Naive thymus-derived CD4-positive, alpha-beta T cell (primary cell): ENCODE data around the gene CIAPIN1. TPM values are rescaled to one million over a fixed set of nuclear protein-coding genes. Genes with fewer than 3 reads are reported as not detected.

Experiments used
- ATAC-seq: fragments of 150-1000 bp; cut with Tn5 transposase; 2 replicates; pipeline ENCODE4 v1.10.0; 2021; ENCODE audit warnings: mild to moderate bottlenecking, moderate library complexity
- CTCF ChIA-PET: fragments of 350-600 bp; sonication (Branson Sonifier 250); formaldehyde crosslinking; loops from one replicate; lab custom pipeline; 2021; ENCODE audit warnings: antibody characterized with exemption; lab: Charles Lee
- POLR2A ChIA-PET: fragments of 350-600 bp; sonication (Branson Sonifier 250); formaldehyde crosslinking; loops from one replicate; lab custom pipeline; 2021; ENCODE audit warnings: antibody characterized with exemption, inconsistent platforms; lab: Charles Lee
- DNase-seq, 9 donors: peaks; one replicate each; pipeline versions ENCODE4 v3.0.0 to v3.0.0-alpha.2; 2020 to 2022; ENCODE audit warnings: mixed read lengths in 1 of 9
- H3K27ac ChIP-seq: one replicate; pipeline ENCODE4 v1.7.0; 2013; ENCODE audit warnings: mild to moderate bottlenecking, low read depth, low read length, moderate library complexity
- H3K27me3 ChIP-seq, 2 donors: one replicate each; pipeline ENCODE4 v1.7.0; 2013; ENCODE audit warnings: low read length in 2 of 2, mild to moderate bottlenecking in 2 of 2, moderate library complexity in 2 of 2; ENCODE audit not compliant: control insufficient read depth in 2 of 2, insufficient read depth in 2 of 2
- H3K36me3 ChIP-seq, 3 experiments: 1 replicate in 2 of 3; 2 replicates in 1 of 3; pipeline ENCODE4 v1.7.0; 2013; ENCODE audit warnings: low read length in 3 of 3, mild to moderate bottlenecking in 3 of 3, moderate library complexity in 1 of 3; ENCODE audit not compliant: insufficient read depth in 3 of 3, control insufficient read depth in 2 of 3
- H3K4me1 ChIP-seq, 2 donors: one replicate each; pipeline ENCODE4 v1.7.0; 2013; ENCODE audit warnings: low read length in 2 of 2, mild to moderate bottlenecking in 2 of 2, moderate library complexity in 1 of 2; ENCODE audit not compliant: control insufficient read depth in 2 of 2, insufficient read depth in 2 of 2
- H3K4me3 ChIP-seq: 2 replicates; pipeline ENCODE4 v1.7.0; 2013; ENCODE audit warnings: mild to moderate bottlenecking, low read length
- H3K9me3 ChIP-seq, 3 experiments: 1 replicate in 2 of 3; 2 replicates in 1 of 3; pipeline ENCODE4 v1.7.0; 2013; ENCODE audit warnings: low read length in 3 of 3; ENCODE audit not compliant: control insufficient read depth in 2 of 3
- H3K27ac Mint-ChIP-seq, 9 donors: one replicate each; pipeline ENCODE4 v1.8.0; 2020 to 2022; ENCODE audit warnings: mixed read lengths in 9 of 9, mild to moderate bottlenecking in 8 of 9, moderate library complexity in 5 of 9, inconsistent platforms in 2 of 9
- H3K27me3 Mint-ChIP-seq, 5 donors: one replicate each; pipeline ENCODE4 v1.8.0; 2021 to 2022; ENCODE audit warnings: mixed read lengths in 5 of 5, mild to moderate bottlenecking in 1 of 5
- H3K36me3 Mint-ChIP-seq, 5 donors: one replicate each; pipeline ENCODE4 v1.8.0; 2020 to 2022; ENCODE audit warnings: mixed read lengths in 5 of 5, mild to moderate bottlenecking in 3 of 5, inconsistent platforms in 1 of 5
- H3K4me1 Mint-ChIP-seq, 7 donors: one replicate each; pipeline ENCODE4 v1.8.0; 2020 to 2022; ENCODE audit warnings: mixed read lengths in 7 of 7, mild to moderate bottlenecking in 3 of 7, inconsistent platforms in 1 of 7
- H3K4me3 Mint-ChIP-seq, 10 donors: one replicate each; pipeline ENCODE4 v1.8.0; 2020 to 2022; ENCODE audit warnings: mild to moderate bottlenecking in 10 of 10, mixed read lengths in 10 of 10, moderate library complexity in 6 of 10, inconsistent platforms in 2 of 10
- H3K9me3 Mint-ChIP-seq, 11 donors: one replicate each; pipeline ENCODE4 v1.8.0; 2020 to 2022; ENCODE audit warnings: mixed read lengths in 11 of 11, mild to moderate bottlenecking in 4 of 11, inconsistent platforms in 1 of 11, moderate library complexity in 1 of 11
- intact Hi-C, 2 donors: fragments of 100-400 bp; cut with micrococcal nuclease; formaldehyde crosslinking; loops; one replicate each; pipeline ENCODE4 v1.15.1; 2023
- polyA plus RNA-seq, 2 donors: library from polyadenylated mRNA; unstranded; fragments of 300-500 nt; fragmentation: Illumina TruSeq; gene quantifications; one replicate each; pipeline ENCODE4 v1.2.3, GENCODE V29; 2021
- total RNA-seq, 6 experiments: library from RNA in 5 of 6; stranded (reverse) in 5 of 6; gene quantifications; 1 replicate in 5 of 6; 2 replicates in 1 of 6; pipeline ENCODE4 v1.2.3 and lab custom pipeline; 2021 to 2026

Gene CIAPIN1
- total and polyA plus RNA-seq, 7 experiments from 2014 or later, result 33.6 to 119 (median 45.7) TPM

GRCh38 chr16:57413301-57413730 is 33.9 kb downstream of the CIAPIN1 start:
- peaks cover 8 to 23% (median 14%) of the 10 kb centered on the region in 7 donors for H3K4me1 Mint-ChIP-seq
- H3K9me3 ChIP-seq, result no peaks in the 10 kb centered on the region
- intact Hi-C loops, result no loop called here
- CTCF ChIA-PET, result interaction anchor here (0.6 to 1.1 kb wide), 2 partner anchors 26 to 113 kb away, joined by 3 read pairs; no protein-coding TSS in a partner anchor
- H3K9me3 Mint-ChIP-seq, result peaks cover 0 to 2% (median 0%) of the 10 kb centered on the region in 11 donors
- no peak overlapping the region for H3K4me3 ChIP-seq
- no peaks in the 10 kb centered on the region for H3K27me3 Mint-ChIP-seq
- H3K27me3 ChIP-seq, result no peaks in the 10 kb centered on the region
- DNase-seq (no peak), ATAC-seq (no peak)
- POLR2A ChIA-PET, result no interaction called here
- H3K36me3 ChIP-seq, result no peaks in the 10 kb centered on the region
- H3K36me3 Mint-ChIP-seq, result no peaks in the 10 kb centered on the region
- H3K4me3 Mint-ChIP-seq, result no peak overlapping the region
- no peak overlapping the region for H3K27ac ChIP-seq
- H3K4me1 ChIP-seq, result peaks cover 3 to 10% of the 10 kb centered on the region in 2 donors
- H3K27ac Mint-ChIP-seq, result no peak overlapping the region

DNA sequence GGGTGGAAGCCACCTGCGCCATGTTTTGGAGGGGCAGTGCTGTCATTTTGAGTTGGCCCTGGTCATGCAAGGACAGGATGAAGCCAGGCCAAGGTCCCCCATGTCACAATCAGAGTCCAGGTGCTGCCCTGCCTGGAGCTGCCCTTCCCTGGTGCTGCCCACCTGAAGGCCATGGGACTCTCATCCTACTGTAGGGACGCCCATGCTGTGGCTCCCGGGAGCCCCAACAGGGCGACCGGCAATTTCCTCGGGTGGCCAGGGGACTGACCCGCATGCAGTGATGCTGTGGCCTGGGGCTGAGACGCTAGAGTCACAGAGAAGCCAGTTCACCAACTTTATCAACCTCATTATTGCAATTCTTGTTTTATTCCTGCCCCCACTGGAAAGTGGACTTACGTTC is 34.6 kb downstream of the CIAPIN1 start:
- Histone ChIP-seq H3K27ac (no peak overlapping the region), H3K9me3 (no peaks in the 10 kb centered on the region), H3K4me3 (no peak overlapping the region), H3K4me1 (peaks cover 3 to 10% of the 10 kb centered on the region in 2 donors), H3K36me3 (no peaks in the 10 kb centered on the region), H3K27me3 (no peaks in the 10 kb centered on the region)
- ATAC-seq, result no peak
- Mint-ChIP-seq H3K9me3 (no peaks in the 10 kb centered on the region), H3K27ac (no peak overlapping the region), H3K36me3 (no peaks in the 10 kb centered on the region), H3K4me3 (no peak overlapping the region), H3K4me1 (peaks cover 7 to 19% (median 10%) of the 10 kb centered on the region in 7 donors), H3K27me3 (no peaks in the 10 kb centered on the region)
- CTCF ChIA-PET, result interaction anchor here (1.1 kb wide), 1 partner anchor 112 kb away, joined by 3 read pairs; no protein-coding TSS in a partner anchor
- POLR2A ChIA-PET, result no interaction called here
- no peak for DNase-seq
- intact Hi-C loops, result no loop called here

GRCh38 chr16:57411362-57411976 is 35.7 kb downstream of the CIAPIN1 start:
- no peak overlapping the region for H3K4me3 Mint-ChIP-seq
- no peaks in the 10 kb centered on the region for H3K36me3 ChIP-seq
- ATAC-seq, result no peak
- H3K9me3 ChIP-seq, result no peaks in the 10 kb centered on the region
- POLR2A ChIA-PET, result no interaction called here
- no peaks in the 10 kb centered on the region for H3K36me3 Mint-ChIP-seq
- no peaks in the 10 kb centered on the region for H3K9me3 Mint-ChIP-seq
- H3K27ac ChIP-seq, result no peak overlapping the region
- H3K27me3 ChIP-seq, result no peaks in the 10 kb centered on the region
- DNase-seq, result no peak
- peaks cover 0 to 11% (median 3%) of the 10 kb centered on the region in 7 donors for H3K4me1 Mint-ChIP-seq
- peaks cover 0 to under 1% of the 10 kb centered on the region in 2 donors for H3K4me1 ChIP-seq
- no peak overlapping the region for H3K27ac Mint-ChIP-seq
- CTCF ChIA-PET, result no interaction called here
- no peaks in the 10 kb centered on the region for H3K27me3 Mint-ChIP-seq
- intact Hi-C loops, result no loop called here
- H3K4me3 ChIP-seq, result no peak overlapping the region

GRCh38 chr16:57409870-57410587 is 37.2 kb downstream of the CIAPIN1 start:
- no peaks in the 10 kb centered on the region for H3K4me1 ChIP-seq

DNA sequence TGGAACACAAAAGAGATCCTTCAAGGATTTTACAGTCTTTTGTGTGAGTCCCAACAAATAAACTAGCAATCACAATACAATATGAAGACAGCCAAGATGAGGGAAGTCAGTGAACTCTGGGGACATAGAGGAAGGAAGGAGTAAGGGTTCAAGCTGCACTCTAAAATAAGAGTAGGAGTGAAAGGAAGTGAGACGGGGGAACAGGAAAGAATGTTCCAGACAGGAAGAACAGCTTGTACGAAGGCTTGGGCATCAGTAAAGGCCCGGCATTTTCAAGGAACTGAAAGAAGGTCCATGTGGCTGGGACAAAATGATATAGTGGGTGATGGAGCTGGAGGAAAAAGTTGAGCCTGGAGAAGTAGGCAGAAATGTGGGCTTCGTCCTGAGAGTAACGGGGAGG is 38.1 kb downstream of the CIAPIN1 start:
- Histone ChIP-seq H3K36me3 (no peaks in the 10 kb centered on the region), H3K4me3 (no peak overlapping the region), H3K4me1 (no peaks in the 10 kb centered on the region), H3K27ac (no peak overlapping the region), H3K9me3 (no peaks in the 10 kb centered on the region), H3K27me3 (no peaks in the 10 kb centered on the region)
- Mint-ChIP-seq H3K36me3 (no peaks in the 10 kb centered on the region), H3K27me3 (no peaks in the 10 kb centered on the region), H3K4me3 (no peak overlapping the region), H3K4me1 (peaks cover 0 to 14% (median 3%) of the 10 kb centered on the region in 7 donors), H3K27ac (peak overlapping the region in 3 of 9 donors; percentile 29 to 82 (median 66)), H3K9me3 (no peaks in the 10 kb centered on the region)
- ChIA-PET POLR2A (interaction anchor here (0.5 kb wide), 1 partner anchor 28 kb away, joined by 3 read pairs; no protein-coding TSS in a partner anchor), CTCF (interaction anchor here (1.3 kb wide), 1 partner anchor 9 kb away, joined by 4 read pairs; no protein-coding TSS in a partner anchor)
- intact Hi-C loops, result no loop called here
- DNase-seq (no peak), ATAC-seq (no peak)

More at GRCh38 chr16:57409870-57410587, 37.2 kb downstream of the CIAPIN1 start:
- Mint-ChIP-seq H3K4me3 (no peak overlapping the region), H3K9me3 (no peaks in the 10 kb centered on the region), H3K27me3 (no peaks in the 10 kb centered on the region), H3K36me3 (no peaks in the 10 kb centered on the region), H3K27ac (no peak overlapping the region), H3K4me1 (peaks cover 0 to 10% (median 3%) of the 10 kb centered on the region in 7 donors)
- no peak for ATAC-seq
- no peak overlapping the region for H3K4me3 ChIP-seq
- no peak overlapping the region for H3K27ac ChIP-seq
- H3K27me3 ChIP-seq, result no peaks in the 10 kb centered on the region
- H3K36me3 ChIP-seq, result no peaks in the 10 kb centered on the region
- intact Hi-C loops, result no loop called here
- ChIA-PET CTCF (interaction anchor here (1.3 kb wide), 1 partner anchor 8 kb away, joined by 4 read pairs; no protein-coding TSS in a partner anchor), POLR2A (interaction anchor here (0.5 kb wide), 1 partner anchor 27 kb away, joined by 3 read pairs; no protein-coding TSS in a partner anchor)
- H3K9me3 ChIP-seq, result no peaks in the 10 kb centered on the region
- no peak for DNase-seq

DNA sequence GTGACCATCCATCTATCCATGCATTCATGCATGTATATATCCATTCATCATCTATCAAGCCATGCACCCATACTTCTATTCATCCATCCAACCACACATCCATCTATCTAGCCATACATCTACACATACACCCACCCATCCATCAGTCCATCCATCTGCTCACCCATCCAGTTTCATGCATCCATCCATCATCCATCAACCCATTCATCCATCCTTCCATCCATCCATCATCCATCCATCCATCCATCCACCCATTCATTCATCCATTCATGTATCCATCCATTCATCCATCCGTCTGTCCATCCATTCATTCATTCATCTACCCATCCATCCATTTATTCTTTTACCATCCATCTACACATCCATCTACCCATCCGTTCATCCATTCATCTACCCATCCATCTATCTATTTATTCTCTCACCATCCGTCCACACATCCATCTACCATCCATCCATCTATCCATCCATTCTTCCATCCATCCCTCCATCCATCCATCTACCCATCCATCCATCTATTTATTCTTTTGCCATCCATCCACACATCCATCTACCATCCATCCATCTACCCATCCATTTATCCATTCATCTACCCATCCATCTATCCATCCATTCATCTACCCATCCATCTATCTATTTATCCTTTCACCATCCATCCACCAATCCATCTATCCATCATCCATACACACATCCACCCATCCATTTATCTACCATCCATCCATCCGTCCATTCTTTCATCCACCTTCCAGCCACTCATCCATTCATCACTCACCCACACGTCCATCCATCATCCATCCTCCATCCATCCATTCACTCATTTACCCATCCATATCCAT is 39.4 kb downstream of the CIAPIN1 start:
- Histone ChIP-seq H3K27ac (no peak overlapping the region), H3K4me3 (no peak overlapping the region), H3K9me3 (no peaks in the 10 kb centered on the region), H3K4me1 (no peaks in the 10 kb centered on the region), H3K27me3 (no peaks in the 10 kb centered on the region), H3K36me3 (no peaks in the 10 kb centered on the region)
- peaks cover 0 to 14% (median 3%) of the 10 kb centered on the region in 7 donors for H3K4me1 Mint-ChIP-seq
- ATAC-seq, result no peak
- no peaks in the 10 kb centered on the region for H3K9me3 Mint-ChIP-seq
- CTCF ChIA-PET, result no interaction called here
- H3K27ac Mint-ChIP-seq, result no peak overlapping the region
- no peaks in the 10 kb centered on the region for H3K27me3 Mint-ChIP-seq
- no peak overlapping the region for H3K4me3 Mint-ChIP-seq
- DNase-seq, result no peak
- POLR2A ChIA-PET, result no interaction called here
- H3K36me3 Mint-ChIP-seq, result no peaks in the 10 kb centered on the region
- intact Hi-C loops, result no loop called here
